SK-N-MC (cell line): ENCODE measurements around the gene EGR2.

Experiments used
- EZH2 ChIP-seq: fragments of 200-600 bp; sonication (generic); IDR thresholded peaks from one replicate; pipeline ENCODE4 v1.6.1; 2017; ENCODE audit warnings: antibody characterized with exemption
- POLR2AphosphoS5 ChIP-seq: IDR thresholded peaks from 2 replicates; pipeline ENCODE4 v1.6.1; 2012; ENCODE audit warnings: mild to moderate bottlenecking, low read depth, low read length, borderline replicate concordance

GRCh38 chr10:62862447-62862846 is 46.3 kb upstream of the EGR2 start:
- no peak for TF ChIP-seq EZH2
- TF ChIP-seq POLR2AphosphoS5: no peak
